Activated gamma-delta T cell treated with Interleukin-2 at 50 U/mL for 16 hours (primary cell): ENCODE data around the gene GPD1.
"Not testable (repeated sequence)": the region's sequence is repeated elsewhere in the genome, so short reads cannot be mapped to it uniquely, and the experiment has no call there.

ENCODE experiments used
- DNase-seq: peaks from one replicate; pipeline ENCODE4 v3.0.0-alpha.2; 2020

Gene GPD1

DNA sequence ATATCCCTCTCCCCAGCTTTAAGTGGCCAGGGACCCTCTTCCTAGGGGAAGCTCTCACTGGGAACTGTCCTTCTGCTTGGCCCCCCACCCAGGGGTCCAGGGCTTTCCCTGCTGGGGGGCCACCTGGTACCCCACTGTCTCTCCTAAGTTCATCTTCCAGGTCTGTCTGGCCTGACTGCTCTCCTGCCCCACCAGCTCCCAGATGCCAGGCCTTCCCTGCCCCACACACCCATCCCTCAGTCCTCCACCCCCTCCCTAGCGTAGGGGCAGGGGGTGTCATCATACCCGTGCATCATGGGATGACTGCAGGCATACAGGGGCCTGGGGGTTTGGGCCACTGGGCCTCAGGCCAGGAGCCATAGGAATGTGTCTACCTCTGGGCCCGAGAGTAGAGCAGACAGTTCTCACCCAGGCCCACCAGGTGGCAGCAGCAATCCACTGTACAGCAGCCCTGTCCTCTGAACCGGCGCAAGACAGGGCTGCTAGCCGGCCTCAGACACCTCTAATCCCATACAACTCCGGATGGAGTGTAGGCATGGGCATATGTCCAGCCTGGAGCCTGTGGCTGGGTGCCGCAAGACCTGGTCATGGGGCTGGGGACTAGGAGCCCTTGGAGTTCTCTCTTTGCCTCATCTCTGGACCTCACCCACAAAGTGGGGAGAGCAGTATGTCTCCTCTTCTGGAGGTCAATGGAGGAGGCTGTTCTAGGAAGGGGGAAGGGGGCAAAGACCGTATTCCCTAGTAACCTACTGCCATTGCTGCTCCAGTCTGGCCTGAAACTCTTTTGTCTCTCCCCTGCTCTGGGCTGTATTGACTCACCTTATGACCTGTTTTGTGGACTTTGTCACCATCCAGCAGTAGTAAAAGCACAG, 28.6 kb upstream of the GPD1 start:
- DNase-seq = peak; percentile 81

DNA sequence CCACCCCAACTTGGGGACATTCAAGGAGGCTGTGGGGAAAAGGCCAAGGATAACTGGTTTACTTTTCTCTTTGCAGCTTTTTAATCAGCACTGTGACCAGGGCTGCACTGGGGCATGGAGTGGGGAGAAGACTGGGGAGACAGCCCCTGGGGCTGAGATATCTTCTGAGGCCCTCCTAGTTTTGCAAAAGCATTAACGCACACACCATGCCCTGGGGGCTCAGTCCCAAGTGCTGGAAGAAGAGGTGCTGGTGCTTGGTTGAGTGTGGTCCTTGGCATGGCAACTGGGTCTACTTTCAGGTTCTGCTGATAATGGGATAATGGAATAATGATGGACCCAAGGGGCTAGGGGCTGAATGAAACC, 28.0 kb upstream of the GPD1 start:
- no peak for DNase-seq

DNA sequence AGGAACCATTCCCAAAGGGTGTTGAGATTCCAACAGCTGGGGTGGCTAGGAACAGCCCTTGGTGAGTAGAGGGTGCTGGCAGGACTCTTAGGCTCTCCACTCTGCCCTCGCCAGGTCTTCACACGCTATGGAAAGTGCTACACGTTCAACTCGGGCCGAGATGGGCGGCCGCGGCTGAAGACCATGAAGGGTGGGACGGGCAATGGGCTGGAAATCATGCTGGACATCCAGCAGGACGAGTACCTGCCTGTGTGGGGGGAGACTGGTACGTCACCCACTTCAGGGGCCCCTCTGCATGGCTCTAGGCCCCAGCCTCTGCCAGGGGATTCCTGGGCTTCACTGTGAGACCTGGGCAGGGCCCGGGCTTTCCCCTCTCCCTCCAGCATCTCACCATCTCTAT, 26.7 kb upstream of the GPD1 start:
- DNase-seq = no peak

DNA sequence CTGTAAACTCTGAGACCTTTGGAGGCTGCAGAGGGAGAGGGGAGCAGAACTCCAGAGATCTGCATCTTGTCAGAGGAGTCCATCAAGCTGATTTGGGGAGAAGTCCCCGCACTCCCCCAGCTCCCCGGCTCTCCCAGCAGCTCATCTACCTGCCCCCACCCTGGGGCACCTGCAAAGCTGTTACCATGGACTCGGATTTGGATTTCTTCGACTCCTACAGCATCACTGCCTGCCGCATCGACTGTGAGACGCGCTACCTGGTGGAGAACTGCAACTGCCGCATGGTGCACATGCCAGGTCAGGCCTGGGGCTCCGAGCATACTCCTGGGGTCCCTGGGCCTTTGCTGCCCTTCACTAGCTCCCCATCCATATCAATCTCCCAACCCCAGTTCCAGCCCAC, 25.5 kb upstream of the GPD1 start:
- DNase-seq = no peak

DNA sequence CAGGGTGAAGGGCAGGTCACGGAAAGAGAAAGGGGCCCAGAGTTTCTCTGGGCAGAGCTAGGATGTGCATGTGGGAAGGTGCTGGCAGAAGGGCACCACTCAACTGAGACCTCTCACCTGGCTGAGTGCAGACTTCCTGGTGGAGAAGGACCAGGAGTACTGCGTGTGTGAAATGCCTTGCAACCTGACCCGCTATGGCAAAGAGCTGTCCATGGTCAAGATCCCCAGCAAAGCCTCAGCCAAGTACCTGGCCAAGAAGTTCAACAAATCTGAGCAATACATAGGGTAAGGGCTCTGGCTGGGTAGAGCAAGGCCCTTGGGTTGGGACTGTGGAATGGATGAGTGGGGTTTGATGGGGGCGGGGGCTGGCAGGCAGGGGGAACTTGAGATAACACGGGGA, 24.0 kb upstream of the GPD1 start:
- no peak for DNase-seq

DNA sequence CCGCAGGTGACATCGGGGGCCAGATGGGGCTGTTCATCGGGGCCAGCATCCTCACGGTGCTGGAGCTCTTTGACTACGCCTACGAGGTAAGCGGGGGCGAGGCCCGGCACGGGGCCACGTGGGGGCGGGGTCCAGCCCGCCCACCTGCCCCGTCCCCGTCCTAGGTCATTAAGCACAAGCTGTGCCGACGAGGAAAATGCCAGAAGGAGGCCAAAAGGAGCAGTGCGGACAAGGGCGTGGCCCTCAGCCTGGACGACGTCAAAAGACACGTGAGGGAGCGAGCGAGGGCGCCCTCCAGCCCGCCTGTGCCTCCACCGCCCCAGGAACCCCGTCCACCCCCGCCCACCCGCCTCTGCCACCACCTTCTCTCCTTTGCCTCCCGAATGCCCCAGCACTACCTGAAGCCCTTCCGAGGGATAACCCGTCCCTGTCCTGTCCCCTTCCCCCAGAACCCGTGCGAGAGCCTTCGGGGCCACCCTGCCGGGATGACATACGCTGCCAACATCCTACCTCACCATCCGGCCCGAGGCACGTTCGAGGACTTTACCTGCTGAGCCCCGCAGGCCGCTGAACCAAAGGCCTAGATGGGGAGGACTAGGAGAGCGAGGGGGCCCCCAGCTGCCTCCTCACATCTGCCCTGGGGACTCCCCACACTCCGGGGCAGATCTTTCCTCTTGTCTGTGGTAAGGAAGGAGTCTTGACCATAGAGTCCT, 22.6 kb upstream of the GPD1 start:
- DNase-seq = no peak

DNA sequence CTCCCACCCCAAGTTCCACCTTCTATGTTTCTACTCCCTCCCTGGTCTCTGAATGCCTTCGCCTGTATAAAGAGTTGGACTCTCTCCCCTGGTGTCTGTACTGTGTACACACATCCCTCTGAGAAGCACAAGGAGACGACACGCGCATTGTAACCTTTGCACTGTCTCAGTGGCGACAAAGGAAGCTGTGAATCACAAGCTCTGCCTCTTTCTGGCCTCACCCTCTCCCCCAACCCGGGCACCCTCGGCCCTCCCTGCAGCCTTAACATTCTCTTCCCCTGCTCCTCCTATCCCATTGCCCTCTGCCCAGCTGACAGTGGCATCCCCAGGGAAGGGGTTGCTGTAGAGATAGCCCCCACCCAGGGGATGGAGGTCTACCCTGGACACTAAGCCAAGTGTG, 21.2 kb upstream of the GPD1 start:
- DNase-seq = no peak

DNA sequence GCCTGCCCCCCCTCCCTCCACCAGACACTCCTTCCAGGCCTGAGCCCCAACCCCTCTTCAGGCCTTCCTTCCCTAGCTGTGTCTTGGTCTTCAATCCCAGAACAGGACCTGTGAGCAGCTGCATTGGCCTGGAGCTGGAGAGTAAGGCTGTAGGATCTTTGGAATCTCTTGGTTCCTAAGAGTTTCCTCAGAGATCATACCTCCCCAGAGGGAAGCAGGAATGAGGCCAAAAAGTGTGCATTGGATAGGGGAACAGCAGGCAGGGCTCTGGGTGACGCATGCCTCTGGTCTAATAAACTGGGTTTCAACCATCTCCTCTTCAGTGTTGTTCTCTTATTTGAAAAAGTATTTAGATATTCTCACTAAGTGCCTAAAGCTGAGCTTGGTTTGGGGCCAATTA, 20.5 kb upstream of the GPD1 start:
- no peak for DNase-seq

DNA sequence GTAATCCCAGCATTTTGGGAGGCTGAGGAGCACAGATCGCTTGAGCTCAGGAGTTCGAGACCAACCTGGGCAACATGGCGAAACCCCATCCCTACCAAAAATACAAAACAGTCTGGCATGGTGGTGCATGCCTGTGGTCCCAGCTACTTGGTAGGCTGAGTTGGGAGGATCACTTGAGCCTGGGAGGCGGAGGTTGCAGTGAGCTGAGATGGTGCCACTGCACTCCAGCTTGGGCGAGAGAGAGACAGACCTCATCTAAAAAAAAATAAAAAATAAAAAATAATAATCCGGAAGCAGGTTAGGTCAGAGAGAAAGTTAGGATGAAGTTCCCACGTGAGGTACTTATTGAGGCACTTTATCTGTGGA, 19.4 kb upstream of the GPD1 start:
- not testable (repeated sequence) for DNase-seq

DNA sequence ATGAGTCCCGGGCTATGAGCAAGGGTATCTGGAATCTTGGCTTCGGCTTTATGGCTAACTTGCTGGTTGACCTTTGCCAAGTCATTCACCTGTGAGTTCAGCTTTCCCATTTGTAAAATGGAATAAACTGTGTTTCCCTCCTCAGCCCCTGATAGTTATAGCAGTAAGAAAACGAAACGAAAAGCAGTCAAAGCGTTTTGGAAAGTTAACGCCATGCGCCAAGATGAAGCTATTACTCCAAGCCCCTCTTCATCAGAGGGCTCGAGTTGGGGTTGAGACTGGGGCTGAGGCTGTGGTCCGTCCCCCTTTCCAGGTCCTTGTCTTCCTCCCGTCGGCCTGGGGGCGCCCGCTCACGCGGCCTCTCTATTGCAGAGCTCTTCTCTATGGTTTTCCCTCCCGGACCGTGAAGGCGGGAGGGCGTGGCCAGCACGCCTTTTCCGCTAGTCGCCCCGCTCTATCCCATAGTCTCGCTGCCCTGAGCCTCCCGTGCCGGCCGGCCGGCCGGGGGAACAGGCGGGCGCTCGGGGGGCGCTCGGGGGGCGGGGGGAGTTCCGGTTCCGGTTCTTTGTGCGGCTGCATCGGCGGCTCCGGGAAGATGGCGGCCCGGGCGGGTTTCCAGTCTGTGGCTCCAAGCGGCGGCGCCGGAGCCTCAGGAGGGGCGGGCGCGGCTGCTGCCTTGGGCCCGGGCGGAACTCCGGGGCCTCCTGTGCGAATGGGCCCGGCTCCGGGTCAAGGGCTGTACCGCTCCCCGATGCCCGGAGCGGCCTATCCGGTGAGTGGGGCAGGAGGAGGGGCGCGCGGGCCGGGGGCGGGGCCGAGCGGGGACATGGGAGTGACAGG, 18.8 kb upstream of the GPD1 start, which contains the start of gene SMARCD1:
SMARCD1 (plus strand) TSS at position 568 of the 840 bp plus-strand sequence; CDS start at position 596, 28 bp downstream.
- DNase-seq = peak; percentile 85

DNA sequence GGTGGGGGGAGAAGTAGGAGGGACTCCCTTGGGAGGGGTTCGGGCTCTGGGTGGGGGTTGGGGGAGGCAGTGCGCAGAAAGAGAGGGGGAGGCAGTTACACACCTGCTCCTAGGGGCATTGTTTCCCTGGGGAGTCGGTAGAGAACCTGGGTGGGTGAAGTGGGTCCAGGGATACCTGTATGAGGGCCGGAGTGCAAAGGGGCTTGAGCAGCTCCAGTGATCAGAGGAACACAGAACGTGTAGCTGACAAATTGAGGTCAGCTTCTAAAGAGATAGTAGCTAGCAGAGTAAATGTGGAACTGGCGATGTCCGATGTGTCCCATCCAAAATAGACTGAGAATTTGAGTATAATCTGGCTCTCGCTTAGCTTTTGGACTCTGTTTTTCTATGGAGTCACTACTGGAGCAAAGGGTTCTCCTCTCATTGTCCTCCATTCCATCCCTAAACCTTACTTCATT, 18.2 kb upstream of the GPD1 start:
- no peak for DNase-seq

DNA sequence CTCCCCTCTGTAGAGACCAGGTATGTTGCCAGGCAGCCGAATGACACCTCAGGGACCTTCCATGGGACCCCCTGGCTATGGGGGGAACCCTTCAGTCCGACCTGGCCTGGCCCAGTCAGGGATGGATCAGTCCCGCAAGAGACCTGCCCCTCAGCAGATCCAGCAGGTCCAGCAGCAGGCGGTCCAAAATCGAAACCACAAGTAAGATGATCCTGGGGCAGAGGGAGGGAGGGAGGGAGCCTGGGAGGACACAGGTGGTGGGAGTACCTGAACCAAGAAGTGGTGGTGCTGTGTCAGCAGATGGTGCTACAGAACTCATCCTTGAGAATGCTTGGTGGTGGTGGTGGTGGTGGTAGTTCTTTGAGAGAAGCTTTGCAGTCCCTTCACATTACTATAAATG, 17.7 kb upstream of the GPD1 start:
- no peak for DNase-seq

DNA sequence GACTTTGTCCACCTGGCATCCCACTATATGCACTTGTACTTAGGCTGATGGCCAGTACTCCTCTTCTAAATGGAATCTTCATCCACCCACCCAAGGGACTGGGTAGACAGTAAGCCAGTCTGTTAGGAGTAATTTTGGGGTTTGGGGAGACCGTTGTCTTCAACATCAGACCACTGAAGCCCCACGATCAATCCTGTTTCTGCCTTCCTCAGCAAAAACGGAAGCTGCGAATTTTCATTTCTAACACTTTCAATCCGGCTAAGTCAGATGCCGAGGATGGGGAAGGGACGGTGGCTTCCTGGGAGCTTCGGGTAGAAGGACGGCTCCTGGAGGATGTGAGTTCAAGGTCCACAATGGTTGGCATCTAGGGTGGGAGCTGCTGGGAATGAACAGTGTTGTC, 16.7 kb upstream of the GPD1 start:
- no peak for DNase-seq

DNA sequence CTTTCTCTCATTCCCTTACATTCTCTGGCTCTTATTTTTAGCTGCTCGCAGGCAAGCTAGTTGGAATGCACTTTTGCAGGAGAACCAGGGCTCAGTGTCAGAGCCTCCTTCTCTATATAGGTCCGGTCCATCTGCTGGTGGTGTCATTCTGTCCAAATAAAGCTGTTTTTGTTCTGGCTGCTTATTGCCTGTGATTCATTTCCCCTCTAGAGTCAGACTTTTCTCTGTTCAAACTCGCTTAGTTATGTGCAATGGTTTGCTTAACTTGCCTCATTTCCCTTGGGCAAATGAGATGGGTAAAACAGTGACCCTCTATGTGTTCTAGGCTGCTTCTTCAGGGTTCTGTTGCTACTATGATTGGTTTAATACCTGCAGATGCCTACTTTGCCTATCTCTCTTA, 15.8 kb upstream of the GPD1 start:
- DNase-seq = no peak

DNA sequence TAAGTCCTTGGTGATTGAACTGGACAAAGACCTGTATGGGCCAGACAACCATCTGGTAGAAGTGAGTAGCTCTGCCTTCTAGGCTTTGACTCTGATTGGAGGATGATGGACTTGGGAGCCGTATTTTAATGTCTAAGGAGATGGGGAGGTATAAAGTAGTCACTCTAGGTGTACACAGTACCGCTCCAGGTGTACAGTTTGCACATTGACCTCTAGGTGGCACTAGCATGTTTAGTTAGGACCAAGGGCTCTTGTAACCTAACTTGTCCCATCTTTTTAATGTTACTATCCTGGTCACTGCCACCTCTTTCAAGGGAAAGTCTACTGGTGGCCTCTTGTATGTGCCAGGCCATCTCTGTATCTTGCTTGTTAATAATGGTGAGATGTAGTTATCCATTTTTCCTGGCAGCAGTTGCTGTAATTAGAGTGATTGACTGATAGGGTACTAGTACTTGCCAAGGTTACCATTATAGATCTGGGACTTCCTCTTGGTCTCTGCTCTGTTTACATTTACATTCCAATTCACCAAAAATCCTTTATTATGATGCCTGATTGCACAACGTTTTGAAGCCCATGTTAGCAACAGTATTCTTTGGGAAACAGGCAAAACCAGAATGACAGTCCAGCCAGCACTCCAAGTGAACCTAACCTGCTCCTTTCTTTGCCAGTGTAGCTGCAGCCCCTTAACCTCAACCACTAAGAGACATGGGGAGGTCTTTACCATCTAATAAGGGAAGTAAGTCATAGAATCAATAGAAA, 15.1 kb upstream of the GPD1 start:
- peak; percentile 55 for DNase-seq

DNA sequence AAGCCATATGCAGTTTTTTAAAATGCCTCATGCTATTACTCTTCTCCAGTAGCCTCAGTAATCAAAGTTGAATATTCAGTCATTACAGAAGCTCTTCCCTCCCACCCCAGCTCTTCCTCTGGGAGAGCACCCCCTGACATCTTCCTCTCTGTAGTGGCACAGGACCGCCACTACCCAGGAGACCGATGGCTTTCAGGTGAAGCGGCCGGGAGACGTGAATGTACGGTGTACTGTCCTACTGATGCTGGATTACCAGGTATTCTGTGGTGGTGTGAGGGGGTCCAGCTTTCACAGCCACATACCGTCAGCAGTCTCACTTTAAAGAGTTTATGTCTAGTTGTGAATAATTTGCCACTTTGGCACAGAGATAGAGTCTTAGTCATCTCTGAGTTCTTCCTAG, 14.1 kb upstream of the GPD1 start:
- DNase-seq = no peak

DNA sequence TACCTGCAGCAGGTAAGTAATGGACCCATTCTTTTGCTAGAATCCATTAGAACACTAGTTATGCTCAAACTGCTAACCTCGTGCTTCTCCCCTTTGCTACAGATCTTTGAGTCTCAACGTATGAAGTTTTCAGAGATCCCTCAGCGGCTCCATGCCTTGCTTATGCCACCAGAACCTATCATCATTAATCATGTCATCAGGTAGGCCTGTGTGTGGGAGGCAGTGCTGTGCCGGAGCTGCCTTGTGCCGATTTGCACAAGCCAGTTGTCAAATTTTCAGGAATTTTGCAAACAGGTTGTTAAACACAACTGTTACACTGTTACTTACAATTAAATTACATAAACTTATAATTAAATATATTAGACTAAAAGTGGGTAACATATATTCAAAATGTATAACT, 13.4 kb upstream of the GPD1 start:
- no peak for DNase-seq

DNA sequence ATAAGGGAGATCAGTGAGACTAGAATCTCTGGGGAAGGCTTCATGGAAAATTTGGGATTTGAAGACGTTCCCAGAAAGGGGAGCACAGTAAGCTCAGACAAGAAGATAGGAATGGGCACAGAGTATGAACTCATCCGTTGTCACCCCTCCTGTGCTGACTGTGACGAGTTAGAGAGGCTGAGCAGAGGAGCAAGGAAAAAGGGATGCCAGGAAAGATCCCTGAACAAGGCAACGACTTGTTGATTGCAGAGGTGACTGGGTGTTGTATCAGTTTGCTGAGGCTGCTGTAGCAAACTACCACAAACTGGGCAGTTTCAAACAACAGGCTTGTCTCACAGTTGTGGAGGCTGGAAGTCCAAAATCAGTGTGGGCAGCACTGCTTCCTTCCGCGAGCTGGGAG, 5.9 kb upstream of the GPD1 start:
- DNase-seq = no peak

DNA sequence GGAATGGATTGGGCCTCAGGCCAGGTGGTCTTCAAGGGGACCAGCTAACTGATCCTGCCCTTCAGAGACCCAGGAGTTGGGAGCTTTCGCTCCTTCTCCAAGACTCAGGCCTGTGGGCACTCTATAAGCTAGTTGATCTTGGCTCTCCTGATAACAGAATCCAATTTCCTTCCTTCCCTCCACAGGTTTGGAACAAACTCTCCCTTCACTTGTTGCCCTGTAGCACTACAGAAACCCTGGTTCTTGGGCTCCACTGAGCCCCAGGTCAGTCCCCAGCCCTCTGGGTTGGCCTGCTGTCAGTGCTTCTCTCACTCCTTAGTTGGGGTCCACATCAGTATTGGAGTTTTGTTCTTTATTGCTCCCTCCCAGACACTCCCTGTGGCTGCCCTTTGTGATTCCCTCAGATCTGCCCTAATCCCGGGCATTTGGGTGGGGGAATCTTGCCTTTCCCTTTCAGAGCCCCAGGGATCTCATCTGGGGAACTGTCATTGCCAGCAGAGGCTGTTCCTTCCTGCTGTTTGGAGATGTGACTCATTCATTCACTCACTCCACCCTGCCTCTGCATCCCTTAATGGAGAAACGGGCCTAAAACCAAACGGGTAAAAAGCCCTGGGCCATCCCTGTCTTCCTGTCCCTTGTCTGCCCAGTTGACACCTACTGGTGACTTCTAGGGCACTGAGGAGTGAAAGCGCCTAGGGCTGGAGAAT, 4.4 kb upstream of the GPD1 start:
- no peak for DNase-seq

DNA sequence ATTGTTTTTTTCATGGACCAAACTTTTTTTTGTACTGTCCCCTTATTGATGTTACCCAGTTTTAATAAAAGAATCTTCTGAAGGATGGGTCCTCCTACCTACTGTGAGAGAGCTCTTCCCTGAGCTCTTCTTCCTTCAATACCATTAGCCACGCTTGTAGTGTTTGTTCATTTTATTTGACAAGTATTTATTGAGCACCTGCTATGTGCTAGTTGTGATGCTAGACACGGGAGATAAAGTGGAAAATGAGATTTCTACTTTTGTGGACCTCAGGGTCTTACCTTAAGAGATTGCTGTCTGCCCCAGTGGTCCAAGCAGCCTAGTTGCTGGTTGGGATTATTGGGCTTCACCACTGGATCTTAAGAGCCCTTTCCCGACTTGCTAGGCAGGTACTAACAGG, 3.2 kb upstream of the GPD1 start:
- no peak for DNase-seq

DNA sequence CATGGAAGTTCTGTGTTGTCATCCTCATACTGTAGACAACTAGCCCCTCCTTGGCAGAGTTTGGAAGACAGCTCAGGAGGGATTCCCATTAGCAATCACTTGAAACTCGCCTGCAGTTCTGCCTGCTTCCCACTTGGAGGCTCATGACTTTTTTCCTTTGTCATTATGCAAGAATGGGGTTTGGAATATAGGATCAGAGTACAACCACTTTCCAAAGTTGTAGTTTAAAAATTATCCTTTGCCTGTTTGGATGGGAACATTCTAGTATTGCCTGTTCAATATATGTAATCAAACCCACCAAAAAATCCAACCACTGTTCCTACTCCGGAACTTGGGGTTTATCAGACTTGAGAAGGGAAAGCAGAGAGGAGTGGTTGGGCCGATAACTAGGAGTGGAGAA, 2.1 kb upstream of the GPD1 start:
- DNase-seq = no peak

DNA sequence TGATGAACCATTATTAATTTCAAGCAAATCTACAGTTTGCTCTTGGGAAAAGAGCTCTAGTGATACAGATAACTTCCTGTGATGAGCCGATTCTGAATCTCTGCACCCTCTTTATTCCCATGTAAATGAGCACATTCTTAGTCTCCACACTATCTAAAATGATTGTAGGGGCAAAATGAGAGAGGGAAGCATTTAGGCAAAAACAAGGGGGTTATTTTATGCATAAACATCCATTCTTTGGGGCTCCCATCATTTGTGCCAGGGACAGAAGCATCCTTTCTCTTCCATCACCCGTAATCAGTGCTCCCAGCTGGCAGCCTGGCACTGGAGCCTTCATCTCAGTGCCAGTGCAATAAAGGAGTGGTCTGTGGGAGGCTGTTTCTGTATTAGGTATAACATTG, 1.7 kb upstream of the GPD1 start:
- DNase-seq = no peak
